Mesenchymal stem cell (in vitro differentiated cells and primary cell): ENCODE measurements around the gene NOX3.
"Not testable (repeated sequence)": the region's sequence is repeated elsewhere in the genome, so short reads cannot be mapped to it uniquely, and the experiment has no call there.

ENCODE experiments used
- DNase-seq: peaks from one replicate; pipeline ENCODE4 v3.0.0-alpha.2; 2013
- H2AFZ ChIP-seq: one replicate; pipeline ENCODE4 v1.6.1; 2013; ENCODE audit warnings: low read depth, mild to moderate bottlenecking, control low read depth, inconsistent platforms, low read length, moderate library complexity
- H2AK5ac ChIP-seq: 2 replicates; pipeline ENCODE4 v1.6.1; 2013; ENCODE audit warnings: low read length, moderate library complexity, mild to moderate bottlenecking, inconsistent platforms; ENCODE audit not compliant: severe bottlenecking
- H2BK120ac ChIP-seq: one replicate; pipeline ENCODE4 v1.6.1; 2013; ENCODE audit warnings: low read depth, mild to moderate bottlenecking, inconsistent platforms, low read length, moderate library complexity
- H2BK12ac ChIP-seq, 2 experiments: one replicate each; pipeline ENCODE4 v1.6.1; 2013; ENCODE audit warnings: inconsistent platforms in 2 of 2, low read length in 2 of 2, mild to moderate bottlenecking in 2 of 2, moderate library complexity in 2 of 2, control low read depth in 1 of 2
- H2BK15ac ChIP-seq: one replicate; pipeline ENCODE4 v1.6.1; 2013; ENCODE audit warnings: mild to moderate bottlenecking, low read depth, inconsistent platforms; ENCODE audit not compliant: poor library complexity, severe bottlenecking
- H2BK5ac ChIP-seq: 2 replicates; pipeline ENCODE4 v1.6.1; 2013; ENCODE audit warnings: low read depth, mild to moderate bottlenecking, low read length, control low read depth, inconsistent platforms; ENCODE audit not compliant: poor library complexity, severe bottlenecking
- H3K14ac ChIP-seq, 2 experiments: one replicate each; pipeline ENCODE4 v1.6.1; 2013; ENCODE audit warnings: inconsistent platforms in 2 of 2, low read length in 2 of 2, control low read depth in 1 of 2, mild to moderate bottlenecking in 1 of 2, moderate library complexity in 1 of 2
- H3K18ac ChIP-seq, 2 experiments: one replicate each; pipeline ENCODE4 v1.6.1; 2013; ENCODE audit warnings: inconsistent platforms in 2 of 2, low read length in 2 of 2, control low read depth in 1 of 2, low read depth in 1 of 2, mild to moderate bottlenecking in 1 of 2
- H3K23ac ChIP-seq, 2 experiments: one replicate each; pipeline ENCODE4 v1.6.1; 2013; ENCODE audit warnings: inconsistent platforms in 2 of 2, low read length in 2 of 2, mild to moderate bottlenecking in 2 of 2, moderate library complexity in 2 of 2, control low read depth in 1 of 2
- H3K27ac ChIP-seq: 2 replicates; pipeline ENCODE4 v1.5.1; 2013; ENCODE audit warnings: mild to moderate bottlenecking, moderate library complexity, low read length, control low read depth, inconsistent platforms; ENCODE audit not compliant: poor library complexity, severe bottlenecking
- H3K27me3 ChIP-seq, 2 experiments: 2 replicates each; pipeline versions ENCODE4 v1.6.1 to v1.7.0; 2013; ENCODE audit warnings: low read length in 2 of 2, mild to moderate bottlenecking in 2 of 2, moderate library complexity in 2 of 2, control low read depth in 1 of 2, inconsistent platforms in 1 of 2; ENCODE audit not compliant: control insufficient read depth in 1 of 2, insufficient read depth in 1 of 2
- H3K36me3 ChIP-seq, 2 experiments: 2 replicates each; pipeline versions ENCODE4 v1.6.1 to v1.7.0; 2013; ENCODE audit warnings: low read length in 2 of 2, control low read depth in 1 of 2, inconsistent platforms in 1 of 2, low read depth in 1 of 2, mild to moderate bottlenecking in 1 of 2; ENCODE audit not compliant: insufficient read depth in 2 of 2, control insufficient read depth in 1 of 2
- H3K4ac ChIP-seq, 2 experiments: one replicate each; pipeline ENCODE4 v1.6.1; 2013; ENCODE audit warnings: inconsistent platforms in 2 of 2, low read length in 2 of 2, mild to moderate bottlenecking in 2 of 2, moderate library complexity in 2 of 2, control low read depth in 1 of 2, low read depth in 1 of 2
- H3K4me1 ChIP-seq: 2 replicates; pipeline ENCODE4 v1.6.1; 2013; ENCODE audit warnings: low read depth, low read length, control low read depth; ENCODE audit not compliant: control insufficient read depth, insufficient read depth
- H3K4me2 ChIP-seq: 2 replicates; pipeline ENCODE4 v1.6.1; 2013; ENCODE audit warnings: low read length, mild to moderate bottlenecking, inconsistent platforms; ENCODE audit not compliant: poor library complexity, severe bottlenecking
- H3K4me3 ChIP-seq, 2 experiments: 2 replicates each; pipeline versions ENCODE4 v1.5.1 to v1.7.0; 2013; ENCODE audit warnings: low read length in 2 of 2, mild to moderate bottlenecking in 2 of 2, control low read depth in 1 of 2, low read depth in 1 of 2; ENCODE audit not compliant: insufficient read depth in 1 of 2
- H3K79me1 ChIP-seq: replicated peaks from 2 replicates; pipeline ENCODE4 v1.6.1; 2013; ENCODE audit warnings: mild to moderate bottlenecking, control low read depth, low read length, inconsistent platforms; ENCODE audit not compliant: poor library complexity, severe bottlenecking
- H3K9ac ChIP-seq: 2 replicates; pipeline ENCODE4 v1.7.0; 2013; ENCODE audit warnings: mild to moderate bottlenecking, low read length, moderate library complexity
- H3K9me3 ChIP-seq: 2 replicates; pipeline ENCODE4 v1.7.0; 2013; ENCODE audit warnings: mild to moderate bottlenecking, low read length; ENCODE audit not compliant: control insufficient read depth
- H4K8ac ChIP-seq: one replicate; pipeline ENCODE4 v1.6.1; 2013; ENCODE audit warnings: inconsistent platforms, mild to moderate bottlenecking, low read length, moderate library complexity
- H4K91ac ChIP-seq: one replicate; pipeline ENCODE4 v1.6.1; 2013; ENCODE audit warnings: mild to moderate bottlenecking, low read length, inconsistent platforms
- WGBS: methylation state at CpG from one replicate; pipeline ENCODE4 v1.1.7; 2013; ENCODE audit warnings: mixed read lengths; 5-methylcytosine and 5-hydroxymethylcytosine counted together

NOX3 gene

DNA sequence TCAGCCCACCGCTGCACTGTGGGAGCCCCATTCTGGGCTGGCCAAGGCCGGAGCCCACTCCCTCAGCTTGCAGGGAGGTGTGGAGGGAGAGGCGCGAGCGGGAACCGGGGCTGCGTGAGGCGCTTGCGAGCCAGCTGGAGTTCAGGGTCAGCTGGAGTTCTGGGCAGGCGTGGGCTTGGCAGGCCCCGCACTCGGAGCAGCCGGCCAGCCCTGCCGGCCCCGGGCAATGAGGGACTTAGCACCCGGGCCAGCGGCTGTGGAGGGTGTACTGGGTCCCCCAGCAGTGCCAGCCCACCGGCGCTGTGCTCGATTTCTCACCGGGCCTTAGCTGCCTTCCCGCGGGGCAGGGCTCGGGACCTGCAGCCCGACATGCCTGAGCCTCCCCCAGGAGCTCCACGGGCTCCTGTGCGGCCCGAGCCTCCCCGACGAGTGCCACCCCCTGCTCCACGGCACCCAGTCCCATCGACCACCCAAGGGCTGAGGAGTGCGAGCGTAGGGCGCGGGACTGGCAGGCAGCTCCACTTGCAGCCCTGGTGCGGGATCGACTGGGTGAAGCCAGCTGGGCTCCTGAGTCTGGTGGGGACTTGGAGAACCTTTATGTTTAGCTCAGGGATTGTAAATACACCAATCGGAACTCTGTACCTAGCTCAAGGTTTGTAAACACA is 92.5 kb downstream of the NOX3 start:
- not testable (repeated sequence) for DNase-seq, H2AK5ac ChIP-seq, H3K27ac ChIP-seq, H3K4me2 ChIP-seq, H2BK5ac ChIP-seq, H3K9ac ChIP-seq, H3K14ac ChIP-seq, H4K8ac ChIP-seq, H3K27me3 ChIP-seq, H3K4me3 ChIP-seq, H3K18ac ChIP-seq, H2BK12ac ChIP-seq, H4K91ac ChIP-seq, H2AFZ ChIP-seq, H3K9me3 ChIP-seq, H3K4me1 ChIP-seq, H3K23ac ChIP-seq, H2BK120ac ChIP-seq, H3K4ac ChIP-seq, H2BK15ac ChIP-seq, H3K36me3 ChIP-seq, H3K79me1 ChIP-seq
- 96% methylated on average over 27 of the region's 39 CpGs for WGBS

DNA sequence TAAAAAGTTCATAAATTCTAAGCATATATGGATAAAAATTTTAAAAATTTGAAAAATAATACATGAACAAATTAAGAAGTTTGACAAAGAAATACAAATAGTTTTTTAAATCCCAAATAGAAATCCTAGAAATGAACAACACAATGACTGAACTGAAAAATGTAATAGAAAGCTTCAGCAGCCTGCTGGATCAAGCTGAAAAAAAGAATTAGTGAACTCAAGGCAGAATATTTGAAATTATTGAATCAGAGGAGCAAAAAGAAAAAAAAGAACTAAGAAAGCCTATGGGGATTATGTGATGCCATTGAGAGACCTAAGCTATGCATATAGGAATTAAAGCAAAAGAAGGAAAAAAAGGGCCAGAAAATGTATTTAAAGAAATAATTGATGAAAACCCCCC is 101.5 kb downstream of the NOX3 start:
- no peak overlapping the region for H2AK5ac ChIP-seq
- peaks cover 25% of the 10 kb centered on the region for H3K9me3 ChIP-seq
- peak overlapping the region; percentile 2 for H2BK5ac ChIP-seq
- peak overlapping the region in 1 of 2 experiments; percentile 31 for H3K4me3 ChIP-seq
- H2BK12ac ChIP-seq = no peak overlapping the region
- H3K4me2 ChIP-seq = no peak overlapping the region
- no peaks in the 10 kb centered on the region for H3K27me3 ChIP-seq
- no peak overlapping the region for H3K23ac ChIP-seq
- no peak overlapping the region for H4K91ac ChIP-seq
- H3K79me1 ChIP-seq = no peaks in the 10 kb centered on the region
- H3K4me1 ChIP-seq = no peaks in the 10 kb centered on the region
- no peak overlapping the region for H3K18ac ChIP-seq
- H2AFZ ChIP-seq = no peak overlapping the region
- no peak overlapping the region for H3K9ac ChIP-seq
- no peak overlapping the region for H3K27ac ChIP-seq
- H3K36me3 ChIP-seq = no peaks in the 10 kb centered on the region
- H3K4ac ChIP-seq = no peak overlapping the region
- H4K8ac ChIP-seq = no peak overlapping the region
- no peak overlapping the region for H2BK15ac ChIP-seq
- H2BK120ac ChIP-seq = no peak overlapping the region
- DNase-seq = no peak
- no peak overlapping the region for H3K14ac ChIP-seq

DNA sequence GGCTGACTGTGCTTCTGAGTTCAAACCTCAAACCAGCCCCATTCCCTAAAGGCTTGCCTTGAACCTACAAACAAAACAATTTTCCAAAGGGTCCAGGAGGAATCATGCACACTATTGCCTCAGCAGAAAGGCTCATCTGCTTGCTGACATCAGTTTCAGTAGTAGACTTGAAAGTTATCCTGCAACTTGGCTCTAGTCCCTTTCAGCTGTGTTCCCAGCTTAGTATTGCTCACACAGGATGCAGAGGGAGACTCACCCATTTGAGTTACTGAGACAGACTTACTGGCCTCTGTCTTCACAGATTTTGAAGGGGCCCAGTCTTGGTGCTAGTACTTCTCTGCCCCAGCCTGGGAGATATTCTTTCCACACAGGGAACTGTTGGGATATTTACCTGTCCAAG is 102.8 kb downstream of the NOX3 start:
- no peaks in the 10 kb centered on the region for H3K27me3 ChIP-seq
- no peak overlapping the region for H2BK5ac ChIP-seq
- no peak overlapping the region for H3K4me3 ChIP-seq
- H2BK120ac ChIP-seq = no peak overlapping the region
- peak; percentile 47 for DNase-seq
- H4K8ac ChIP-seq = no peak overlapping the region
- H2BK15ac ChIP-seq = no peak overlapping the region
- H3K14ac ChIP-seq = no peak overlapping the region
- no peak overlapping the region for H2AK5ac ChIP-seq
- no peak overlapping the region for H2BK12ac ChIP-seq
- no peaks in the 10 kb centered on the region for H3K79me1 ChIP-seq
- no peaks in the 10 kb centered on the region for H3K4me1 ChIP-seq
- H2AFZ ChIP-seq = no peak overlapping the region
- peaks cover 25% of the 10 kb centered on the region for H3K9me3 ChIP-seq
- no peak overlapping the region for H3K27ac ChIP-seq
- no peak overlapping the region for H3K4ac ChIP-seq
- H3K4me2 ChIP-seq = no peak overlapping the region
- no peak overlapping the region for H4K91ac ChIP-seq
- H3K9ac ChIP-seq = peak overlapping the region; percentile 64
- peak overlapping the region in 1 of 2 experiments; percentile 34 for H3K18ac ChIP-seq
- no peak overlapping the region for H3K23ac ChIP-seq
- H3K36me3 ChIP-seq = no peaks in the 10 kb centered on the region

DNA sequence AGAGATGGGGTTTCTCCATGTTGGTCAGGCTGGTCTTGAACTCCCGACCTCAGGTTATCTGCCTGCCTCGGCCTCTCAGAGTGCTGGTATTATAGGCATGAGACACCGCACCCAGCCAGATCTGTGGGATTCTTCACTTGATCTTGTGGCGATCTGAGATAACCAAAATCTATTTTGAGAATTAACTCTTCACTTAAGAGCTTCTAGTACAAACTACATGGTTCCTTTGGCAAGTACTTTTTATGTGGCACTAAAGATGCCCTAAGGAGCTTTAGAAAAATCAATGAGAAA is 103.6 kb downstream of the NOX3 start:
- Histone ChIP-seq H4K91ac (no peak overlapping the region), H3K14ac (no peak overlapping the region), H3K9ac (peak overlapping the region; percentile 63), H4K8ac (no peak overlapping the region), H3K27me3 (no peaks in the 10 kb centered on the region), H2AFZ (no peak overlapping the region), H2BK5ac (no peak overlapping the region), H3K36me3 (no peaks in the 10 kb centered on the region), H3K4me2 (no peak overlapping the region), H2BK120ac (no peak overlapping the region), H3K23ac (no peak overlapping the region), H3K4me1 (no peaks in the 10 kb centered on the region), H2BK15ac (no peak overlapping the region), H3K79me1 (no peaks in the 10 kb centered on the region), H3K4ac (no peak overlapping the region), H3K9me3 (peaks cover 19% of the 10 kb centered on the region), H2BK12ac (no peak overlapping the region), H3K4me3 (no peak overlapping the region), H3K18ac (no peak overlapping the region), H3K27ac (no peak overlapping the region), H2AK5ac (no peak overlapping the region)
- 91% methylated on average over 3 of the region's 4 CpGs for WGBS
- DNase-seq = no peak
